ENCODE results near the gene ATG16L2. TPM values are rescaled to one million over a fixed set of nuclear protein-coding genes. Genes with fewer than 3 reads are reported as not detected.

ATG16L2 gene
- total RNA-seq, 1 experiment from 2014 or later, result 17.3 TPM

- Histone ChIP-seq H3K27ac (ENCODE audit: insufficient read length, low read depth, low read length) (no peak overlapping the region), H4K20me1 (ENCODE audit: control insufficient read depth, insufficient read depth, insufficient read length) (no peaks in the 10 kb centered on the region), H3K79me1 (ENCODE audit: insufficient read depth, low read depth, low read length, poor library complexity, severe bottlenecking) (no peaks in the 10 kb centered on the region), H2AFZ (ENCODE audit: low read length) (no peak overlapping the region), H3K23ac (ENCODE audit: insufficient read length, low read depth, low read length) (no peak overlapping the region), H2BK120ac (ENCODE audit: low read depth, low read length, poor library complexity, severe bottlenecking) (no peak overlapping the region), H3K79me2 (ENCODE audit: insufficient read depth, low read length) (no peaks in the 10 kb centered on the region), H3K27me3 (ENCODE audit: insufficient read depth, low read length) (no peaks in the 10 kb centered on the region), H3K9me3 (ENCODE audit: control insufficient read depth, low read depth, low read length) (no peaks in the 10 kb centered on the region), H4K8ac (replicated peaks; ENCODE audit: insufficient read length, low read depth, low read length) (no peak overlapping the region), H2BK15ac (ENCODE audit: low read depth, low read length) (no peak overlapping the region), H3K4me1 (ENCODE audit: insufficient read depth, low read length) (peaks cover 4% of the 10 kb centered on the region; the same call in 1 of the 2 replicates), H2BK5ac (ENCODE audit: insufficient read length, low read length) (no peak overlapping the region), H4K5ac (ENCODE audit: insufficient read length, low read depth, low read length) (no peak overlapping the region), H3K4ac (ENCODE audit: low read depth, low read length) (no peak overlapping the region), H4K91ac (ENCODE audit: insufficient read length, low read depth, low read length) (no peak overlapping the region), H3K14ac (ENCODE audit: insufficient read depth, low read length) (no peak overlapping the region; the same call in 1 of the 2 replicates), H2AK5ac (ENCODE audit: insufficient read length, low read length) (no peak overlapping the region), H3K56ac (ENCODE audit: insufficient read length, low read depth, low read length) (no peak overlapping the region), H3K9ac (ENCODE audit: extremely low read depth, insufficient read length, low read length) (no peak overlapping the region), H3K23me2 (ENCODE audit: insufficient read length, low read depth, low read length, poor library complexity, severe bottlenecking) (peaks cover 7% of the 10 kb centered on the region), H3K4me2 (ENCODE audit: insufficient read depth, insufficient read length, low read length) (peak overlapping the region; percentile 93), H3T11ph (ENCODE audit: low read length) (no peak overlapping the region), H2BK20ac (ENCODE audit: low read depth, low read length, poor library complexity, severe bottlenecking) (no peak overlapping the region), H2BK12ac (ENCODE audit: insufficient read length, low read depth, low read length) (no peak overlapping the region), H3K18ac (ENCODE audit: insufficient read length, low read depth, low read length) (no peak overlapping the region)
- H3K27ac Mint-ChIP-seq, result no peak overlapping the region
- H3K4me3 Mint-ChIP-seq, result peak overlapping the region; percentile 68 to 88
- no CpG with 5 or more reads among the region's 89 CpGs for WGBS (ENCODE audit: extremely low coverage, insufficient read length, low lambda C conversion rate)
- peak; percentile 56 for DNase-seq
- peaks cover 30% of the 10 kb centered on the region for H3K27me3 Mint-ChIP-seq (ENCODE audit: low read depth)
- peaks cover 21 to 37% of the 10 kb centered on the region in 2 experiments for H3K4me1 Mint-ChIP-seq
- TF ChIP-seq, protein P1, sequence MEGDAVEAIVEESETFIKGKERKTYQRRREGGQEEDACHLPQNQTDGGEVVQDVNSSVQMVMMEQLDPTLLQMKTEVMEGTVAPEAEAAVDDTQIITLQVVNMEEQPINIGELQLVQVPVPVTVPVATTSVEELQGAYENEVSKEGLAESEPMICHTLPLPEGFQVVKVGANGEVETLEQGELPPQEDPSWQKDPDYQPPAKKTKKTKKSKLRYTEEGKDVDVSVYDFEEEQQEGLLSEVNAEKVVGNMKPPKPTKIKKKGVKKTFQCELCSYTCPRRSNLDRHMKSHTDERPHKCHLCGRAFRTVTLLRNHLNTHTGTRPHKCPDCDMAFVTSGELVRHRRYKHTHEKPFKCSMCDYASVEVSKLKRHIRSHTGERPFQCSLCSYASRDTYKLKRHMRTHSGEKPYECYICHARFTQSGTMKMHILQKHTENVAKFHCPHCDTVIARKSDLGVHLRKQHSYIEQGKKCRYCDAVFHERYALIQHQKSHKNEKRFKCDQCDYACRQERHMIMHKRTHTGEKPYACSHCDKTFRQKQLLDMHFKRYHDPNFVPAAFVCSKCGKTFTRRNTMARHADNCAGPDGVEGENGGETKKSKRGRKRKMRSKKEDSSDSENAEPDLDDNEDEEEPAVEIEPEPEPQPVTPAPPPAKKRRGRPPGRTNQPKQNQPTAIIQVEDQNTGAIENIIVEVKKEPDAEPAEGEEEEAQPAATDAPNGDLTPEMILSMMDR (conservative IDR thresholded peaks at IDR 0.05), result no peak
- no peaks in the 10 kb centered on the region; a peak in 1 of 7 replicates for H3K36me3 Mint-ChIP-seq (ENCODE audit: insufficient read depth in 1 of 3, low read depth in 3 of 3)
- no peaks in the 10 kb centered on the region for H3K9me3 Mint-ChIP-seq
Measured at GRCh38 chr11:72781313-72782080, 32.7 kb upstream of the ATG16L2 start.
